ENCODE results near the gene TPD52L1.

GRCh38 chr6:125144822-125145221 is 8.8 kb upstream of the TPD52L1 start:
- TF ChIP-seq EZH2phosphoT487 (IDR thresholded peaks at IDR 0.05; ENCODE audit: low read depth, severe bottlenecking, unreplicated experiment): no peak
- no peak for TF ChIP-seq CTCF (IDR thresholded peaks at IDR 0.05; ENCODE audit: poor library complexity)

Data from hepatocyte (in vitro differentiated cells).